ENCODE measurements around the gene DLG1. TPM values are rescaled to one million over a fixed set of nuclear protein-coding genes. Genes with fewer than 3 reads are reported as not detected.

DLG1 gene
- total RNA-seq, 6 donors from 2014 or later, result 49.3 to 102 (median 63.2) TPM

GRCh38 chr3:197338586-197338985 is 40.2 kb upstream of the DLG1 start:
- Histone ChIP-seq H3K4me1 (peaks cover 0 to 6% (median 2%) of the 10 kb centered on the region in 4 donors), H3K27ac (no peak overlapping the region), H3K4me3 (no peak overlapping the region), H3K36me3 (no peaks in the 10 kb centered on the region), H3K27me3 (no peaks in the 10 kb centered on the region), H3K9me3 (no peaks in the 10 kb centered on the region)
- TF ChIP-seq POLR2AphosphoS5 (IDR thresholded peaks at IDR 0.05) (no peak), CTCF (IDR thresholded peaks at IDR 0.05) (no peak), EP300 (IDR thresholded peaks at IDR 0.05) (no peak), POLR2A (IDR thresholded peaks at IDR 0.05) (no peak)
- DNase-seq (no peak), ATAC-seq (ENCODE audit: low FRiP score in 2 of 2) (no peak)
- 84 to 85% methylated on average over 6 of the region's 6 CpGs for WGBS, 2 donors

GRCh38 chr3:197337656-197338055 is 39.2 kb upstream of the DLG1 start:
- WGBS, 2 donors, result 91 to 95% methylated on average over 4 of the region's 4 CpGs
- TF ChIP-seq POLR2A (IDR thresholded peaks at IDR 0.05) (no peak), CTCF (IDR thresholded peaks at IDR 0.05) (no peak), EP300 (IDR thresholded peaks at IDR 0.05) (no peak), POLR2AphosphoS5 (IDR thresholded peaks at IDR 0.05) (no peak)
- ATAC-seq (ENCODE audit: low FRiP score in 2 of 2), result no peak
- peaks cover 0 to 6% (median 2%) of the 10 kb centered on the region in 4 donors for H3K4me1 ChIP-seq
- H3K9me3 ChIP-seq, result no peaks in the 10 kb centered on the region
- no peaks in the 10 kb centered on the region for H3K36me3 ChIP-seq
- H3K4me3 ChIP-seq, result no peak overlapping the region
- no peak overlapping the region for H3K27ac ChIP-seq
- no peaks in the 10 kb centered on the region for H3K27me3 ChIP-seq
- DNase-seq, result no peak

- no peaks in the 10 kb centered on the region for H3K27me3 ChIP-seq
- no peak overlapping the region for H3K4me3 ChIP-seq
- no peak for ATAC-seq (ENCODE audit: low FRiP score in 2 of 2)
- no peaks in the 10 kb centered on the region for H3K9me3 ChIP-seq
- 93% methylated on average over 5 of the region's 5 CpGs for WGBS, 2 donors
- DNase-seq, result no peak
- no peak overlapping the region for H3K27ac ChIP-seq
- TF ChIP-seq POLR2A (IDR thresholded peaks at IDR 0.05), result no peak
- no peak for TF ChIP-seq CTCF (IDR thresholded peaks at IDR 0.05)
- H3K4me1 ChIP-seq, result peaks cover 0 to 6% (median 2%) of the 10 kb centered on the region in 4 donors
- H3K36me3 ChIP-seq, result no peaks in the 10 kb centered on the region
Observed at GRCh38 chr3:197337214-197337613, 38.8 kb upstream of the DLG1 start.

- Histone ChIP-seq H3K4me1 (peaks cover 0 to 6% (median 2%) of the 10 kb centered on the region in 4 donors), H3K27me3 (no peaks in the 10 kb centered on the region), H3K4me3 (no peak overlapping the region), H3K27ac (no peak overlapping the region), H3K9me3 (no peaks in the 10 kb centered on the region), H3K36me3 (no peaks in the 10 kb centered on the region)
- TF ChIP-seq CTCF (IDR thresholded peaks at IDR 0.05), result no peak
- no peak for TF ChIP-seq POLR2AphosphoS5 (IDR thresholded peaks at IDR 0.05)
- ATAC-seq (ENCODE audit: low FRiP score in 2 of 2) (no peak), DNase-seq (no peak)
- WGBS, 2 donors, result 57 to 72% methylated on average over 4 of the region's 4 CpGs
Observed at GRCh38 chr3:197336348-197336747, 37.9 kb upstream of the DLG1 start.

- Histone ChIP-seq H3K4me3 (no peak overlapping the region), H3K9me3 (no peaks in the 10 kb centered on the region), H3K27me3 (no peaks in the 10 kb centered on the region), H3K4me1 (peaks cover 0 to 6% (median 2%) of the 10 kb centered on the region in 4 donors), H3K27ac (no peak overlapping the region), H3K36me3 (no peaks in the 10 kb centered on the region)
- 76 to 81% methylated on average over 11 to 13 of the region's 13 CpGs for WGBS, 2 donors
- no peak for TF ChIP-seq CTCF (IDR thresholded peaks at IDR 0.05)
- no peak for TF ChIP-seq POLR2A (IDR thresholded peaks at IDR 0.05)
- TF ChIP-seq POLR2AphosphoS5 (IDR thresholded peaks at IDR 0.05), result no peak
- no peak for TF ChIP-seq EP300 (IDR thresholded peaks at IDR 0.05)
- DNase-seq (no peak), ATAC-seq (ENCODE audit: low FRiP score in 2 of 2) (peak in 1 of 2 donors; percentile 58)
Observed at GRCh38 chr3:197335428-197336132, 37.2 kb upstream of the DLG1 start.
